Measurements from ENCODE around the gene SPHK1. TPM values are rescaled to one million over a fixed set of nuclear protein-coding genes. Genes with fewer than 3 reads are reported as not detected.

Gene SPHK1
- polyA plus RNA-seq, 1 of the 3 experiments (the other 2 are of a cell fraction): 12.3 TPM

DNA sequence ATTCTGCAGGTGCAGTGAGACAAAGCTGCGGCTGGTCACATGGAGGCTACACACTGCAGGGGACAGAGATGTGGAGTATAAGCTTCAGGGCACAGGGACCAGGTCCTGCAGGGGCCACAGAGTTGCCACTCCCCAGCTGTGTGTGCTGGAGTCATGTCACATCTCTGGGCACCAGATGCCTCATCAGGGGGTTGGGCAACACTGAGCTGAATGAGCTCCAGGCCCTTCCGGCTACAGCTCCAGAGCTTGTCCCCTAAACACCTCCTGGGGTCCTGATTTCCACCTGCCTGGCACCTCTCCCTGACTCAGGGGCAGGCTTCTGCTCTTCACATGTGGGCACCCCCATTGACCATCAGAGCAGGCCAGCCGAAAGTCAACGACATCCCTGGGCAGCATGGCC, 32.5 kb downstream of the SPHK1 start:
- H3F3A ChIP-seq (replicated peaks; ENCODE audit: insufficient read depth): no peaks in the 10 kb centered on the region
- no peaks in the 10 kb centered on the region for H3K9me2 ChIP-seq
- H3K4me2 ChIP-seq: no peak overlapping the region
- peaks cover 77% of the 10 kb centered on the region for H4K20me1 ChIP-seq (ENCODE audit: insufficient read depth)
- 97% methylated on average over 4 of the region's 4 CpGs for WGBS (ENCODE audit: low lambda C conversion rate)
- H3K79me2 ChIP-seq (ENCODE audit: insufficient read depth): peaks cover 56% of the 10 kb centered on the region
- CTCF ChIA-PET: interaction anchor here (0.7 to 8.3 kb wide), 16 partner anchors 9 to 235 kb away, joined by 3 to 89 read pairs (median 14); partner anchors contain the start of genes AANAT, SPHK1 and UBE2O
- POLR2A ChIA-PET: interaction anchor here (0.6 to 1.6 kb wide), 2 partner anchors 32 to 35 kb away, joined by 4 to 5 read pairs; no protein-coding TSS in a partner anchor
- H2AFZ ChIP-seq (ENCODE audit: low read depth): no peak overlapping the region
- peaks cover 0 to 55% of the 10 kb centered on the region in 2 experiments; a peak in 2 of 4 replicates for H3K4me1 ChIP-seq (ENCODE audit: control insufficient read depth in 1 of 2, insufficient read depth in 2 of 2, low read depth in 1 of 2, low read length in 1 of 2)
- H3K36me3 ChIP-seq (replicated peaks in 1 of 2; ENCODE audit: control insufficient read depth in 1 of 2, insufficient read depth in 2 of 2, low read length in 1 of 2): peaks cover 0 to 4% of the 10 kb centered on the region in 2 experiments
- H3K9ac ChIP-seq: no peak overlapping the region
- no peaks in the 10 kb centered on the region for H3K9me3 ChIP-seq
- peak overlapping the region in 1 of 2 experiments; percentile 9; a peak in 1 of 4 replicates for H3K27ac ChIP-seq (ENCODE audit: low read depth in 2 of 2, low read length in 1 of 2)
- H3K27me3 ChIP-seq (ENCODE audit: insufficient read depth): no peaks in the 10 kb centered on the region
- TF ChIP-seq NFIC (IDR thresholded peaks at IDR 0.05; ENCODE audit: borderline replicate concordance): no peak
- no peak for TF ChIP-seq MXI1 (IDR thresholded peaks at IDR 0.05; ENCODE audit: low read depth, low read length)
- TF ChIP-seq EZH2phosphoT487 (IDR thresholded peaks at IDR 0.05; ENCODE audit: borderline replicate concordance, low read depth): no peak
- TF ChIP-seq RXRA (IDR thresholded peaks at IDR 0.05; ENCODE audit: borderline replicate concordance, low read depth): no peak
- no peak for TF ChIP-seq POLR2AphosphoS5 (IDR thresholded peaks at IDR 0.05; ENCODE audit: low read depth, low read length)
- TF ChIP-seq RFX5 (IDR thresholded peaks at IDR 0.05; ENCODE audit: low read length): no peak
- TF ChIP-seq, protein P1, sequence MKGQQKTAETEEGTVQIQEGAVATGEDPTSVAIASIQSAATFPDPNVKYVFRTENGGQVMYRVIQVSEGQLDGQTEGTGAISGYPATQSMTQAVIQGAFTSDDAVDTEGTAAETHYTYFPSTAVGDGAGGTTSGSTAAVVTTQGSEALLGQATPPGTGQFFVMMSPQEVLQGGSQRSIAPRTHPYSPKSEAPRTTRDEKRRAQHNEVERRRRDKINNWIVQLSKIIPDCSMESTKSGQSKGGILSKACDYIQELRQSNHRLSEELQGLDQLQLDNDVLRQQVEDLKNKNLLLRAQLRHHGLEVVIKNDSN (IDR thresholded peaks at IDR 0.05; ENCODE audit: borderline replicate concordance, low read depth): no peak
- no peak for TF ChIP-seq JUND (IDR thresholded peaks at IDR 0.05)
- no peak for TF ChIP-seq YY1 (IDR thresholded peaks at IDR 0.05; ENCODE audit: low read depth)
- TF ChIP-seq, protein P2, sequence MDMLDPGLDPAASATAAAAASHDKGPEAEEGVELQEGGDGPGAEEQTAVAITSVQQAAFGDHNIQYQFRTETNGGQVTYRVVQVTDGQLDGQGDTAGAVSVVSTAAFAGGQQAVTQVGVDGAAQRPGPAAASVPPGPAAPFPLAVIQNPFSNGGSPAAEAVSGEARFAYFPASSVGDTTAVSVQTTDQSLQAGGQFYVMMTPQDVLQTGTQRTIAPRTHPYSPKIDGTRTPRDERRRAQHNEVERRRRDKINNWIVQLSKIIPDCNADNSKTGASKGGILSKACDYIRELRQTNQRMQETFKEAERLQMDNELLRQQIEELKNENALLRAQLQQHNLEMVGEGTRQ (IDR thresholded peaks at IDR 0.05; ENCODE audit: borderline replicate concordance, low read depth, low read length): no peak
- TF ChIP-seq, protein P3, sequence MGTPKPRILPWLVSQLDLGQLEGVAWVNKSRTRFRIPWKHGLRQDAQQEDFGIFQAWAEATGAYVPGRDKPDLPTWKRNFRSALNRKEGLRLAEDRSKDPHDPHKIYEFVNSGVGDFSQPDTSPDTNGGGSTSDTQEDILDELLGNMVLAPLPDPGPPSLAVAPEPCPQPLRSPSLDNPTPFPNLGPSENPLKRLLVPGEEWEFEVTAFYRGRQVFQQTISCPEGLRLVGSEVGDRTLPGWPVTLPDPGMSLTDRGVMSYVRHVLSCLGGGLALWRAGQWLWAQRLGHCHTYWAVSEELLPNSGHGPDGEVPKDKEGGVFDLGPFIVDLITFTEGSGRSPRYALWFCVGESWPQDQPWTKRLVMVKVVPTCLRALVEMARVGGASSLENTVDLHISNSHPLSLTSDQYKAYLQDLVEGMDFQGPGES (IDR thresholded peaks at IDR 0.05; ENCODE audit: low read depth, low read length): no peak
- no peak for TF ChIP-seq FOXM1 (IDR thresholded peaks at IDR 0.05; ENCODE audit: low read depth)
- no peak for TF ChIP-seq TAF1 (IDR thresholded peaks at IDR 0.05; ENCODE audit: borderline replicate concordance, low read depth, low read length)
- no peak for TF ChIP-seq GATA2 (CRISPR knock-in tag; IDR thresholded peaks at IDR 0.05)
- TF ChIP-seq, protein P4, sequence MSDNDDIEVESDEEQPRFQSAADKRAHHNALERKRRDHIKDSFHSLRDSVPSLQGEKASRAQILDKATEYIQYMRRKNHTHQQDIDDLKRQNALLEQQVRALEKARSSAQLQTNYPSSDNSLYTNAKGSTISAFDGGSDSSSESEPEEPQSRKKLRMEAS (IDR thresholded peaks at IDR 0.05; ENCODE audit: low read depth): no peak
- TF ChIP-seq, protein P5, sequence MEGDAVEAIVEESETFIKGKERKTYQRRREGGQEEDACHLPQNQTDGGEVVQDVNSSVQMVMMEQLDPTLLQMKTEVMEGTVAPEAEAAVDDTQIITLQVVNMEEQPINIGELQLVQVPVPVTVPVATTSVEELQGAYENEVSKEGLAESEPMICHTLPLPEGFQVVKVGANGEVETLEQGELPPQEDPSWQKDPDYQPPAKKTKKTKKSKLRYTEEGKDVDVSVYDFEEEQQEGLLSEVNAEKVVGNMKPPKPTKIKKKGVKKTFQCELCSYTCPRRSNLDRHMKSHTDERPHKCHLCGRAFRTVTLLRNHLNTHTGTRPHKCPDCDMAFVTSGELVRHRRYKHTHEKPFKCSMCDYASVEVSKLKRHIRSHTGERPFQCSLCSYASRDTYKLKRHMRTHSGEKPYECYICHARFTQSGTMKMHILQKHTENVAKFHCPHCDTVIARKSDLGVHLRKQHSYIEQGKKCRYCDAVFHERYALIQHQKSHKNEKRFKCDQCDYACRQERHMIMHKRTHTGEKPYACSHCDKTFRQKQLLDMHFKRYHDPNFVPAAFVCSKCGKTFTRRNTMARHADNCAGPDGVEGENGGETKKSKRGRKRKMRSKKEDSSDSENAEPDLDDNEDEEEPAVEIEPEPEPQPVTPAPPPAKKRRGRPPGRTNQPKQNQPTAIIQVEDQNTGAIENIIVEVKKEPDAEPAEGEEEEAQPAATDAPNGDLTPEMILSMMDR (IDR thresholded peaks at IDR 0.05): no peak
- TF ChIP-seq RAD21 (IDR thresholded peaks at IDR 0.05; ENCODE audit: low read length): no peak
- no peak for DNase-seq
- no peak overlapping the region for H3K4me3 ChIP-seq (ENCODE audit: low read depth in 2 of 2, low read length in 1 of 2)
